Tibial nerve (tissue), 4 donors: Measurements from ENCODE around the gene COMT. TPM values are rescaled to one million over a fixed set of nuclear protein-coding genes. Genes with fewer than 3 reads are reported as not detected.

Source experiments
- DNase-seq, 2 donors: peaks; one replicate each; pipeline ENCODE4 v3.0.0-alpha.2; 2019; ENCODE audit warnings: low spot score in 2 of 2
- H3K27ac ChIP-seq, 4 donors: fragments of 200-600 bp; sonication (generic) in 3 of 4; one replicate each; pipeline ENCODE4 v1.5.1; 2017 to 2019; ENCODE audit warnings: mild to moderate bottlenecking in 1 of 4
- H3K27me3 ChIP-seq, 2 donors: fragments of 200-600 bp; sonication (generic) in 1 of 2; one replicate each; pipeline versions ENCODE4 v1.5.1 to v1.6.0; 2017 to 2019
- H3K36me3 ChIP-seq, 3 donors: fragments of 200-600 bp; sonication (generic); one replicate each; pipeline ENCODE4 v1.5.1; 2018 to 2019
- H3K4me1 ChIP-seq, 4 donors: fragments of 200-600 bp; sonication (generic) in 3 of 4; one replicate each; pipeline ENCODE4 v1.5.1; 2017 to 2019
- H3K4me3 ChIP-seq, 4 donors: fragments of 200-600 bp; sonication (generic) in 3 of 4; one replicate each; pipeline ENCODE4 v1.5.1; 2017 to 2019; ENCODE audit warnings: mild to moderate bottlenecking in 1 of 4, moderate library complexity in 1 of 4
- H3K9me3 ChIP-seq, 4 donors: fragments of 200-600 bp; sonication (generic) in 3 of 4; one replicate each; pipeline ENCODE4 v1.5.1; 2017 to 2019
- EP300 ChIP-seq, 2 donors: sonication (generic); formaldehyde crosslinking; IDR thresholded peaks; one replicate each; pipeline ENCODE4 v1.6.1; 2017; ENCODE audit warnings: antibody characterized with exemption in 2 of 2, mild to moderate bottlenecking in 1 of 2
- POLR2A ChIP-seq, 2 donors: fragments of 450-650 bp; IDR thresholded peaks; one replicate each; pipeline ENCODE4 v1.6.1; 2017; ENCODE audit warnings: antibody characterized with exemption in 2 of 2, mild to moderate bottlenecking in 2 of 2, moderate library complexity in 2 of 2
- WGBS, 2 donors: methylation state at CpG; one replicate each; pipeline ENCODE4 v1.1.5; 2018; 5-methylcytosine and 5-hydroxymethylcytosine counted together
- total RNA-seq, 4 donors: library from RNA; depleted of rRNA; stranded (reverse); fragments of >200 nt; gene quantifications; one replicate each; pipeline ENCODE4 v1.1.0, GENCODE V29; 2016
- TF ChIP-seq, protein P1 (sequence below), 5 experiments: fragments of 200-600 bp in 3 of 5; fragments of 450-650 bp in 2 of 5; sonication (generic) in 3 of 5; IDR thresholded peaks; one replicate each; pipeline ENCODE4 v1.5.1; 2016 to 2019; ENCODE audit warnings: antibody characterized with exemption in 5 of 5, mild to moderate bottlenecking in 3 of 5, moderate library complexity in 2 of 5

COMT gene
- total RNA-seq, 4 donors from 2014 or later = 212 to 306 (median 240) TPM

DNA sequence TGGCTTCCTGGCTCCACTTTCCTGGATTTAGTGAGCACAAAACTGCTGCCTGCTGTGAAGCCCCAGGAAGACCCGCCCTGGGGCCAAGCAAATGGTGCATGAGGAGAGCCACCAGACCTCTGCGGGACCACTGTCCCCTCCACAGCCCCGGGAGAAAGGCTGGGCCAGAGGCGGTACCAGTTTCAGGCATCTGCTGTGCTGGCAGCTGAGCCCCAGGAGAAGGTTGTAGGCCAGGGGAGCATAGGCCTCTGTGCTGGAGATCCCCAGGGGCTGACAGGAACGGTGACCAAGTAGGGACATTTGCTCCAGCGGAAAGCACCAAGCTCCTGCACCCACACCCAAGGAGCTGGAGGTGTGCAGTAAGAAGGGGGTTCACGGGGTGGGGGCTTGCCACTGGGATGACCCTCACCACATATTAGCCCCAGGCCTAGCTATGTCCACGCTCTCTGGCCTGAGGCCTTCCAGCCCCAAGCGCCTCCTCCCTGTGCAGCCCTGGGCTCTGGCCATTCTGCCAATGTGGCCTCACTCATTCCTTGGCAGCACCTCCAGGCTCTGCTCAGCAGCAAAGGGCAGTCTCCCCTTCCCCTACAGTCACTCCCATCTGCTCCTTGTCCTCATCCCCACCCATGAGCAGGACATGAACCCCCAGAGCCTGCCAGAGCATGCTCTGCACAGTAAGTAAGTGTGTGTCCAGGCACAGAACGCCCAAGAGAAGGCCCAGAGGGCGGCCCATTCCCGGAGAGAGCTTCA is 24.0 kb upstream of the COMT start:
- Histone ChIP-seq H3K27ac (no peak overlapping the region), H3K9me3 (no peaks in the 10 kb centered on the region), H3K4me1 (no peaks in the 10 kb centered on the region), H3K4me3 (no peak overlapping the region), H3K27me3 (no peaks in the 10 kb centered on the region), H3K36me3 (peaks cover 0 to 73% (median 11%) of the 10 kb centered on the region in 3 donors)
- WGBS, 2 donors = 92 to 95% methylated on average over 12 of the region's 12 CpGs
- no peak for DNase-seq
- TF ChIP-seq POLR2A (IDR thresholded peaks at IDR 0.05) (no peak), EP300 (IDR thresholded peaks at IDR 0.05) (no peak)
- TF ChIP-seq, protein P1, sequence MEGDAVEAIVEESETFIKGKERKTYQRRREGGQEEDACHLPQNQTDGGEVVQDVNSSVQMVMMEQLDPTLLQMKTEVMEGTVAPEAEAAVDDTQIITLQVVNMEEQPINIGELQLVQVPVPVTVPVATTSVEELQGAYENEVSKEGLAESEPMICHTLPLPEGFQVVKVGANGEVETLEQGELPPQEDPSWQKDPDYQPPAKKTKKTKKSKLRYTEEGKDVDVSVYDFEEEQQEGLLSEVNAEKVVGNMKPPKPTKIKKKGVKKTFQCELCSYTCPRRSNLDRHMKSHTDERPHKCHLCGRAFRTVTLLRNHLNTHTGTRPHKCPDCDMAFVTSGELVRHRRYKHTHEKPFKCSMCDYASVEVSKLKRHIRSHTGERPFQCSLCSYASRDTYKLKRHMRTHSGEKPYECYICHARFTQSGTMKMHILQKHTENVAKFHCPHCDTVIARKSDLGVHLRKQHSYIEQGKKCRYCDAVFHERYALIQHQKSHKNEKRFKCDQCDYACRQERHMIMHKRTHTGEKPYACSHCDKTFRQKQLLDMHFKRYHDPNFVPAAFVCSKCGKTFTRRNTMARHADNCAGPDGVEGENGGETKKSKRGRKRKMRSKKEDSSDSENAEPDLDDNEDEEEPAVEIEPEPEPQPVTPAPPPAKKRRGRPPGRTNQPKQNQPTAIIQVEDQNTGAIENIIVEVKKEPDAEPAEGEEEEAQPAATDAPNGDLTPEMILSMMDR (IDR thresholded peaks at IDR 0.05) = no peak

DNA sequence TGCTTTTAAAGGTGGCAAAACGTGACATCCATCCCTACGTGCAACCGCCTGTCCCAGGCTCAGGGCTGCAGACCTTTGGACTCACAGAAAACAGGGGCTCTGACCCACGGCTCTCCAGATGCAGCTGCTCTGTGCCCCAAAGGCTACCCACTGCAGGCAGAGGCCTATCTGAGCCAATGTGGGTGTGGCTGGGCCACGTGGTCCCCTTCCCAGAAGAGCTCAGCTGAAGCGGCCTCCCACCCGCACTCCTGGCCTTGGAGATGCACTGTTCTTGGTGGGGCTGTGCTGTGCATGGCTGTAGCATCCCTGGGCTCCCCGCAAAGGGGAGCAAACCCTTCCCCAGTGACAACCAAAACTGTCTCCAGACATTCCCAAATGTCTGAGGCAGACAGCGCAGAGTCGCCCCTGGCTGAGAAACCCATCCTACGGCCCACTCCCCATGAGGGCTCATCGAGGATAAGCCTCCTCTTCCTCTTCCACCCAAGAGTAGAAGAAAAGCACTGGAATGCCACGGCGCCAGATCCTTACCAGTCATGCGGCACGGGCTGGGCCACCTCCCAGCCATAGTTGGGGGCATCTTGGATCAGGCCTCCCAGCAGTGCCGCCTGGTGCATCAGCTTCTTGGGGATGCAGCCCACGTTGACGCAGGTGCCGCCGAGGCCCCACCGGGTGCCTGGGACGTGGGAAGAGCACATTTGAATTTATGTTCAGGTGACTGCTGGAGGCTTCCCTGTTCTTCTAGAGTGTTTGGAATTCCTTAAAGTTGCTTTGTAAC is 23.1 kb upstream of the COMT start:
- Histone ChIP-seq H3K4me1 (no peaks in the 10 kb centered on the region), H3K9me3 (no peaks in the 10 kb centered on the region), H3K4me3 (no peak overlapping the region), H3K27ac (no peak overlapping the region), H3K27me3 (no peaks in the 10 kb centered on the region), H3K36me3 (peaks cover 0 to 64% (median 5%) of the 10 kb centered on the region in 3 donors)
- DNase-seq = no peak
- WGBS, 2 donors = 74 to 89% methylated on average over 22 to 23 of the region's 23 CpGs
- TF ChIP-seq POLR2A (IDR thresholded peaks at IDR 0.05) (no peak), EP300 (IDR thresholded peaks at IDR 0.05) (no peak)
- TF ChIP-seq, protein P1 (IDR thresholded peaks at IDR 0.05) = no peak

DNA sequence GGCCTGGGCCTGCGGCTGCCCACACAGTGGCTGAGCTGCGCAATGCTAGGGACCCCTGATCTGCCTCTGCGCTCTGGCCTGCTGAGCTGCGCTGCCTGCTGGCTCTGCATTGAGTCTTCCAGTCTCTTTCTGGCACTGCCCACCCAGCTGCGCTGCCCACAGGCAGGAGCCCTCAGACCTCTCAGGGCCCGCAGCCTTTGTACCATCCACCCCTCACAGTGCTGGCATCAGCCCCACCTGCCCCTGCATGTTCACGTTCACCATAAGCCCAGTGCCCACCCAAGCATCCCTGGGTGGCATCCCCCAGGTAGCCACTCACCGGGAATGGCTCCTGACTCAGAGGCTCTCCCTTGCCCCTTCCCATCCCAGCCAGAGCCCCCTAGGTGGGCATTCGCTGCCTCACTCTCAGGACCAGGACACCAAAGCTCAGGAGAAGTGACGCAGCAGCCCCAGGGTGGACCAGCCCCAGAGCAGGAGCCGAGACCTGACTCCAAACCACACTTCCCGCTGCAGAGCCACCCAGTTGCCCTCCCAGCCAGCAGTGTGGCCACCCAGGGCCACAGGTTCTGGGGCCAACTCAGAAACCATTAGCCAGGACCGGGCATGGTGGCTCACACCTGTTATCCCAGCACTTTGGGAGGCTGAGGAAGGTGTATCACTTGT is 21.7 kb upstream of the COMT start:
- Histone ChIP-seq H3K27ac (no peak overlapping the region), H3K36me3 (peaks cover 0 to 51% (median 0%) of the 10 kb centered on the region in 3 donors), H3K27me3 (no peaks in the 10 kb centered on the region), H3K9me3 (no peaks in the 10 kb centered on the region), H3K4me1 (no peaks in the 10 kb centered on the region), H3K4me3 (no peak overlapping the region)
- TF ChIP-seq, protein P1 (IDR thresholded peaks at IDR 0.05) = no peak
- TF ChIP-seq EP300 (IDR thresholded peaks at IDR 0.05) = no peak
- no peak for TF ChIP-seq POLR2A (IDR thresholded peaks at IDR 0.05)
- WGBS, 2 donors = 93 to 96% methylated on average over 10 to 11 of the region's 13 CpGs
- no peak for DNase-seq

DNA sequence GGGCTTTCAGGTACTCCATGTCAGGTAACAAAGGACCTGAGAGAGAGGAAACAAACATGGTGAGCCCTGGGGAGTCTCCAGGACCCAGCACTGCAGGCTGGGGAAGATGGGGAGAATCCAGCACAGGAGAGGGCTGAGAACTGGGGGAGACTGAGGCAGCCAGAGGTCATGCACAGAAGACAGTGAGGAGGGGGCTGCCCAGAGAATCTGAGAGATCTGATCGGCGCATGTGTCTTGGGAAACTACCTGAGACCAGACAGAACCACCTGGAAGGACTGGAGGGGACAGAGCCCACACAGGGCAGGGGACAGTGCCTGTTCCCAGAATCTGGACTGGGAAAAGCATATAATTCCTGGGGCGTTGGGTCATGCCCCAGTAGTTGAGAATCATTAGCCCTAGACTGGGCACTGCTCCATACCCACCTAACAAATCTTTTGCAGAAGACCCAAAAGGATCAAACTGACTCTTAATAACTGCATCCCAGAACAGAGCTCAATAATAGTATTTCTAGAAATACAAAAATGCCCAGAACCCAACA is 20.0 kb upstream of the COMT start:
- no peak for DNase-seq
- Histone ChIP-seq H3K4me3 (no peak overlapping the region), H3K4me1 (no peaks in the 10 kb centered on the region), H3K27me3 (no peaks in the 10 kb centered on the region), H3K36me3 (peaks cover 0 to 33% (median 0%) of the 10 kb centered on the region in 3 donors), H3K9me3 (no peaks in the 10 kb centered on the region), H3K27ac (no peak overlapping the region)
- TF ChIP-seq, protein P1 (IDR thresholded peaks at IDR 0.05) = no peak
- TF ChIP-seq EP300 (IDR thresholded peaks at IDR 0.05) (no peak), POLR2A (IDR thresholded peaks at IDR 0.05) (no peak)
- 67 to 92% methylated on average over 3 of the region's 3 CpGs for WGBS, 2 donors
